ENCODE measurements around the gene ERC2. TPM values are rescaled to one million over a fixed set of nuclear protein-coding genes. Genes with fewer than 3 reads are reported as not detected.

Gene ERC2
- total RNA-seq, 2 experiments from 2014 or later, result not detected

DNA sequence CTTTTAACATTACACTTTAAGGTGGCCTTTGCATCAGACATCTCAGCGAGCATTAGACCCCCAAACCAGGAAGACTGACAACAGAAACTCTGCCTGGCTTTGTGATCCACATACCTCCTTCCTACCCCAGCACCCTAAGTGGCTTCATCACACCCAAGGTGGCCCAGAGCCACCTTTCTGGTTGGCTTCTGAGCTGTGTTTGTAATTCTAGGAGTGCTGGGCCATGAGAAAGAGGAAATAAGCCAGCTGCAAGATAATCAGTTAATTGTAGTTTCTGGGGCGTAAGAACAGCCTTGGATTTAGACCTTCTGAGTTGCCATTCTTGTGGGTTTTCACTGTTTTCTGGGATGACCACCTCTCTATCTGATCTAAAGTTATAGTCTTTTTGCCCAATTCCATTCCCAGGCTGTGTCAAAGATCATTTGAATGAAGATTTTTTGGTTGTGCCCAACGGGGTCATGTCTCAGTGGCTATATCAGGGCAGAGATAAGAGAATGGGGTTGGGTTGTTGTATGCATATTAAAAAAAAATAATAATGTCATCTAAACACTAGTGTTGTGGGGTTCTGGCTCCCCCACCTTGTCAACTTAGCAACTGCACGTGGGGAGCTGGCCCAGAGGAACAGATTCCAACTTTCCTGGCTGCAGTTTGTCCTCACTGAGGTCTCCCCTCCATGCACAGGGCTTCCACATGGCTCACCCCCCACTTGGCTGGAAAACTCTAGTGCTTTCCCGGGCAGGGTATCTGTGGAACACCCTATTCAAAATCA lies 746.4 kb downstream of the ERC2 start:
- Mint-ChIP-seq H3K4me3 (no peak overlapping the region), H3K27ac (no peak overlapping the region), H3K27me3 (peaks cover 6% of the 10 kb centered on the region), H3K4me1 (no peaks in the 10 kb centered on the region), H3K9me3 (no peaks in the 10 kb centered on the region), H3K36me3 (no peaks in the 10 kb centered on the region)
- ATAC-seq (ENCODE audit: low read depth) (no peak), DNase-seq (no peak)
- POLR2A ChIA-PET, result interaction anchor here (0.6 kb wide), 1 partner anchor 183 kb away, joined by 3 read pairs; no protein-coding TSS in a partner anchor

GRCh38 chr3:55720614-55721013 lies 747.7 kb downstream of the ERC2 start:
- Mint-ChIP-seq H3K27ac (no peak overlapping the region), H3K4me3 (no peak overlapping the region), H3K36me3 (no peaks in the 10 kb centered on the region), H3K27me3 (peaks cover 6% of the 10 kb centered on the region), H3K9me3 (no peaks in the 10 kb centered on the region), H3K4me1 (no peaks in the 10 kb centered on the region)
- DNase-seq (no peak), ATAC-seq (ENCODE audit: low read depth) (no peak)
- POLR2A ChIA-PET, result no interaction called here

- Mint-ChIP-seq H3K4me3 (no peak overlapping the region), H3K27me3 (peaks cover 6% of the 10 kb centered on the region), H3K9me3 (no peaks in the 10 kb centered on the region), H3K36me3 (no peaks in the 10 kb centered on the region), H3K27ac (no peak overlapping the region), H3K4me1 (no peaks in the 10 kb centered on the region)
- DNase-seq, result no peak
- no peak for ATAC-seq (ENCODE audit: low read depth)
- POLR2A ChIA-PET, result no interaction called here
Observed at GRCh38 chr3:55719508-55719907, 748.8 kb downstream of the ERC2 start.

- no peak for ATAC-seq (ENCODE audit: low read depth)
- no peak overlapping the region for H3K27ac Mint-ChIP-seq
- H3K9me3 Mint-ChIP-seq, result no peaks in the 10 kb centered on the region
- POLR2A ChIA-PET, result no interaction called here
- no peak overlapping the region for H3K4me3 Mint-ChIP-seq
- no peak for DNase-seq
- H3K36me3 Mint-ChIP-seq, result no peaks in the 10 kb centered on the region
- H3K27me3 Mint-ChIP-seq, result peaks cover 6% of the 10 kb centered on the region
- no peaks in the 10 kb centered on the region for H3K4me1 Mint-ChIP-seq
Observed at GRCh38 chr3:55719006-55719405, 749.3 kb downstream of the ERC2 start.

DNA sequence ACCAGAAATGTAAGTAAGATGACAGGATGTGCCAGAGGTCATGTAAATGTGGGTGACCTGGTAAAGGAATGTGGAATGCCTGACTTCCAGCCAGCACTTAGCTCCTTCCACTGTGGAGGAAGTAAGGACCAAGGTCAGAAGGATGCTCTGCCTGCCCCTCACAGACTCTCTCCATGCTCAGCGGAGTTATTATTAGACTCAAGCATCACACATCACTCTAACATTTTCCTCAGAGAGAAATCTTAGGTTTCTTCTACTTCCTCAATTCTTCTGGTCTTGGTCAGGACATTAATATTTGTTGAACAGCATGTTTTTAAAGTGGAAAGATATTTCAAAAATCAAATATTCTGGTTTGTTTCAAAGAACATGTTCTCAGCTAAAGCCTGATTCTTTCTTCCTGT lies 749.7 kb downstream of the ERC2 start:
- POLR2A ChIA-PET, result no interaction called here
- DNase-seq, result no peak
- H3K27ac Mint-ChIP-seq, result no peak overlapping the region

GRCh38 chr3:55718074-55718473 lies 750.2 kb downstream of the ERC2 start:
- Mint-ChIP-seq H3K9me3 (no peaks in the 10 kb centered on the region), H3K4me1 (no peaks in the 10 kb centered on the region), H3K4me3 (no peak overlapping the region), H3K36me3 (no peaks in the 10 kb centered on the region), H3K27me3 (no peaks in the 10 kb centered on the region), H3K27ac (no peak overlapping the region)
- ATAC-seq (ENCODE audit: low read depth) (no peak), DNase-seq (no peak)
- POLR2A ChIA-PET, result no interaction called here

More for the DNA sequence above, 749.7 kb downstream of the ERC2 start:
- ATAC-seq (ENCODE audit: low read depth), result no peak
- H3K4me1 Mint-ChIP-seq, result no peaks in the 10 kb centered on the region
- no peaks in the 10 kb centered on the region for H3K9me3 Mint-ChIP-seq
- peaks cover under 1% of the 10 kb centered on the region for H3K27me3 Mint-ChIP-seq
- no peaks in the 10 kb centered on the region for H3K36me3 Mint-ChIP-seq
- H3K4me3 Mint-ChIP-seq, result no peak overlapping the region

- no peak for DNase-seq
- Mint-ChIP-seq H3K4me3 (no peak overlapping the region), H3K27me3 (no peaks in the 10 kb centered on the region), H3K4me1 (no peaks in the 10 kb centered on the region), H3K9me3 (no peaks in the 10 kb centered on the region), H3K36me3 (no peaks in the 10 kb centered on the region), H3K27ac (no peak overlapping the region)
- ATAC-seq (ENCODE audit: low read depth), result no peak
- POLR2A ChIA-PET, result no interaction called here
Observed at GRCh38 chr3:55717481-55717880, 750.8 kb downstream of the ERC2 start.

DNA sequence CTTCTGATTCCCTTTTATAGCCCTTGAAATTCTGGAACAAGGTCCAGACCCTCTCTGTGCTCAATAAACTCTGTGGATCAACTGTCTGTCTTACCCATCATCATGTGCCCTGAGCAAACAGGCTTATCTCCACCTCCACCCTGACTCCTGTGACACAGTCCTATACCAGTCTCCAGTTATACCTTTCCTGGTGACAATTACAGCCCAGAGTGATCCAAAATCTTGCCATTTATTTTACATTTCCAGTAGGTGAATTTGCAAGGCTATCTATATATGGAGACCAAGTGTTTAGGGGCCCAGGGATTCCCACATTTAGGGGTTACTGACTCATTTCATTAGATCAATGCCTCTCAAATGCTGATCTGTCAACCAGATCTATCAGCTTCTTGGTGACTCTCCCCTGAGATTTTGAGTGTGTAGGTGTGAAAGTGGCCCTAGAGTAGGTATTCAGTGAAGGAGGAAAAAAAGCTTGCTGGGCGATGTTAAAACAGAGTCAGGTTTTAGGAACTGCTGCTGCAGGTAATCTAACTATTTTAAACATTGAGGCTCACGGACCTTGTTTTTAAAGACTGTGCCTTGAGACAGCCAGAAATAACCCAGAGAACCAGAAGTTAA lies 751.5 kb downstream of the ERC2 start:
- DNase-seq (no peak), ATAC-seq (ENCODE audit: low read depth) (no peak)
- Mint-ChIP-seq H3K4me3 (no peak overlapping the region), H3K36me3 (no peaks in the 10 kb centered on the region), H3K4me1 (no peaks in the 10 kb centered on the region), H3K9me3 (no peaks in the 10 kb centered on the region), H3K27me3 (no peaks in the 10 kb centered on the region), H3K27ac (no peak overlapping the region)
- POLR2A ChIA-PET, result no interaction called here

- POLR2A ChIA-PET, result no interaction called here
Observed at GRCh38 chr3:55716044-55716443, 752.2 kb downstream of the ERC2 start.

GRCh38 chr3:55714057-55714456 lies 754.2 kb downstream of the ERC2 start:
- ATAC-seq (ENCODE audit: low read depth) (no peak), DNase-seq (no peak)
- Mint-ChIP-seq H3K27ac (no peak overlapping the region), H3K36me3 (no peaks in the 10 kb centered on the region), H3K27me3 (peaks cover 4% of the 10 kb centered on the region), H3K9me3 (no peaks in the 10 kb centered on the region), H3K4me1 (no peaks in the 10 kb centered on the region), H3K4me3 (no peak overlapping the region)
- POLR2A ChIA-PET, result no interaction called here

More at GRCh38 chr3:55716044-55716443, 752.2 kb downstream of the ERC2 start:
- Mint-ChIP-seq H3K36me3 (no peaks in the 10 kb centered on the region), H3K4me1 (no peaks in the 10 kb centered on the region), H3K4me3 (no peak overlapping the region), H3K9me3 (no peaks in the 10 kb centered on the region), H3K27ac (no peak overlapping the region), H3K27me3 (no peaks in the 10 kb centered on the region)
- no peak for DNase-seq
- no peak for ATAC-seq (ENCODE audit: low read depth)

DNA sequence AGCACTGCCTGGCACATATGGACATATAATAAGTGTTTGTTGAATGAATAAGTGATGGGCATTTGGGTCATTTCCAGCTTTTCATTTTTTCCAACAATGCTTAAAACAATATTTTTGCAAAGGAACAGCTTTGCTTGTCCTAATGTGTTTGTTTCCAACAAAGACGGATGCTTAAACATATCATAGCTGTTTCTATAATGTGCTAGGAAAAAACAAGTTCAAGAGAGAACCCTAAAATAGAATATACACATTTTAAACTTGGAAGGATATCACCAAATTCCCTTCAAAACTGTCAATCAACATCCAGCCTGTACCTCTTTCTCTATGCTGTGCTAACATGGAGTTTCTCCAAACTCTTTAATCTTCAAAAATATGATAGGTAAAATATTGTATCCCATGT lies 756.6 kb downstream of the ERC2 start:
- Mint-ChIP-seq H3K9me3 (no peaks in the 10 kb centered on the region), H3K27ac (no peak overlapping the region), H3K4me1 (no peaks in the 10 kb centered on the region), H3K4me3 (no peak overlapping the region), H3K27me3 (peaks cover 4% of the 10 kb centered on the region), H3K36me3 (no peaks in the 10 kb centered on the region)
- POLR2A ChIA-PET, result no interaction called here
- DNase-seq, result no peak
- ATAC-seq (ENCODE audit: low read depth), result no peak

GRCh38 chr3:55709411-55710012 lies 758.8 kb downstream of the ERC2 start:
- Mint-ChIP-seq H3K27ac (no peak overlapping the region), H3K27me3 (peaks cover 4% of the 10 kb centered on the region), H3K36me3 (no peaks in the 10 kb centered on the region), H3K9me3 (no peaks in the 10 kb centered on the region), H3K4me3 (no peak overlapping the region), H3K4me1 (no peaks in the 10 kb centered on the region)
- POLR2A ChIA-PET, result no interaction called here
- DNase-seq (no peak), ATAC-seq (ENCODE audit: low read depth) (no peak)

DNA sequence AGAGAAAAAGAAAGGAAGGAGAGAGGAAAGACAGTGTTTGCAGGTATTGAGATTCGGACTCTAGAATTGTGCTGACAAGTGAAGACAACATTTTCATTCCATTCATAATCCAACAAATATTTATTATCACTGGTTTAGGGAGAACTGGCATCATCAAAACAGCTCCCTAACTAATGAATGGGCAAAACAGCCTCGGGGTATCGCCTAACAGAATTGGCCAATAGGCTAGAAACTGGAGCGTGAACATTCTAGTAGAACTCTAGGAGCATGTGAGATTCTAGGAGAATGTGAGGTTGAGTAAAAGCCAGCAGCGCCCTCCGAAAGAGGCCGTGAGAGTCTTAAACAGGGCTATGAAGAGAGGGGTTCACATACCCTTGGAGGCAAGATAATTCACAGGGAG lies 759.3 kb downstream of the ERC2 start:
- ATAC-seq (ENCODE audit: low read depth) (no peak), DNase-seq (no peak)
- H3K4me1 Mint-ChIP-seq, result no peaks in the 10 kb centered on the region
- H3K9me3 Mint-ChIP-seq, result no peaks in the 10 kb centered on the region
- no peak overlapping the region for H3K4me3 Mint-ChIP-seq
- H3K27ac Mint-ChIP-seq, result no peak overlapping the region
- no peaks in the 10 kb centered on the region for H3K36me3 Mint-ChIP-seq
- POLR2A ChIA-PET, result no interaction called here
- peaks cover 4% of the 10 kb centered on the region for H3K27me3 Mint-ChIP-seq

GRCh38 chr3:55708242-55708641 lies 760.0 kb downstream of the ERC2 start:
- no peaks in the 10 kb centered on the region for H3K4me1 Mint-ChIP-seq
- H3K27ac Mint-ChIP-seq, result no peak overlapping the region
- POLR2A ChIA-PET, result no interaction called here
- H3K27me3 Mint-ChIP-seq, result peaks cover 4% of the 10 kb centered on the region
- H3K36me3 Mint-ChIP-seq, result no peaks in the 10 kb centered on the region
- DNase-seq (no peak), ATAC-seq (ENCODE audit: low read depth) (no peak)
- no peaks in the 10 kb centered on the region for H3K9me3 Mint-ChIP-seq
- no peak overlapping the region for H3K4me3 Mint-ChIP-seq

All from activated naive CD8-positive, alpha-beta T cell treated with anti-CD3 and anti-CD28 coated beads, Interleukin-2, amount 10 ng/mL, durations not matched to agents 7 days and 5 days (primary cell).